ENCODE results near the gene SGF29. TPM values are rescaled to one million over a fixed set of nuclear protein-coding genes. Genes with fewer than 3 reads are reported as not detected.
A peak's percentile ranks its signal among the peaks of the same experiment; 100 is the strongest.

Gene SGF29
- total and polyA plus RNA-seq, 2 of the 4 experiments (the other 2 are of a cell fraction), result 4.3 to 7.7 TPM

GRCh38 chr16:28554634-28555423 is 1.1 kb downstream of the SGF29 start:
- H2AK9ac ChIP-seq (replicated peaks; ENCODE audit: low read depth, low read length, poor library complexity), result peak overlapping the region; percentile 43
- H3K79me1 ChIP-seq (ENCODE audit: low read depth in 1 of 2, low read length in 2 of 2), result peaks cover 15 to 18% of the 10 kb centered on the region in 2 experiments
- peak overlapping the region; percentile 70 for H2AK5ac ChIP-seq (ENCODE audit: low read depth, low read length)
- peak overlapping the region; percentile 66 for H3K9ac ChIP-seq (ENCODE audit: low read depth, low read length)
- H3K4me2 ChIP-seq (ENCODE audit: low read depth, low read length), result peak overlapping the region; percentile 78
- no peaks in the 10 kb centered on the region for H3K27me3 ChIP-seq (ENCODE audit: control insufficient read depth, insufficient read depth, low read length)
- peak overlapping the region; percentile 72 for H2AFZ ChIP-seq (replicated peaks; ENCODE audit: low read length, poor library complexity)
- H3K14ac ChIP-seq (replicated peaks; ENCODE audit: low read depth, low read length), result peak overlapping the region; percentile 67
- H3K9me1 ChIP-seq (ENCODE audit: insufficient read depth, low read length), result peaks cover 4% of the 10 kb centered on the region
- TF ChIP-seq, protein P1, sequence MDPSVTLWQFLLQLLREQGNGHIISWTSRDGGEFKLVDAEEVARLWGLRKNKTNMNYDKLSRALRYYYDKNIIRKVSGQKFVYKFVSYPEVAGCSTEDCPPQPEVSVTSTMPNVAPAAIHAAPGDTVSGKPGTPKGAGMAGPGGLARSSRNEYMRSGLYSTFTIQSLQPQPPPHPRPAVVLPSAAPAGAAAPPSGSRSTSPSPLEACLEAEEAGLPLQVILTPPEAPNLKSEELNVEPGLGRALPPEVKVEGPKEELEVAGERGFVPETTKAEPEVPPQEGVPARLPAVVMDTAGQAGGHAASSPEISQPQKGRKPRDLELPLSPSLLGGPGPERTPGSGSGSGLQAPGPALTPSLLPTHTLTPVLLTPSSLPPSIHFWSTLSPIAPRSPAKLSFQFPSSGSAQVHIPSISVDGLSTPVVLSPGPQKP (IDR thresholded peaks at IDR 0.05; ENCODE audit: borderline replicate concordance, low read depth, low read length), result no peak
- no peak for TF ChIP-seq RCOR1 (IDR thresholded peaks at IDR 0.05; ENCODE audit: insufficient replicate concordance, low read length)
- TF ChIP-seq, protein P2, sequence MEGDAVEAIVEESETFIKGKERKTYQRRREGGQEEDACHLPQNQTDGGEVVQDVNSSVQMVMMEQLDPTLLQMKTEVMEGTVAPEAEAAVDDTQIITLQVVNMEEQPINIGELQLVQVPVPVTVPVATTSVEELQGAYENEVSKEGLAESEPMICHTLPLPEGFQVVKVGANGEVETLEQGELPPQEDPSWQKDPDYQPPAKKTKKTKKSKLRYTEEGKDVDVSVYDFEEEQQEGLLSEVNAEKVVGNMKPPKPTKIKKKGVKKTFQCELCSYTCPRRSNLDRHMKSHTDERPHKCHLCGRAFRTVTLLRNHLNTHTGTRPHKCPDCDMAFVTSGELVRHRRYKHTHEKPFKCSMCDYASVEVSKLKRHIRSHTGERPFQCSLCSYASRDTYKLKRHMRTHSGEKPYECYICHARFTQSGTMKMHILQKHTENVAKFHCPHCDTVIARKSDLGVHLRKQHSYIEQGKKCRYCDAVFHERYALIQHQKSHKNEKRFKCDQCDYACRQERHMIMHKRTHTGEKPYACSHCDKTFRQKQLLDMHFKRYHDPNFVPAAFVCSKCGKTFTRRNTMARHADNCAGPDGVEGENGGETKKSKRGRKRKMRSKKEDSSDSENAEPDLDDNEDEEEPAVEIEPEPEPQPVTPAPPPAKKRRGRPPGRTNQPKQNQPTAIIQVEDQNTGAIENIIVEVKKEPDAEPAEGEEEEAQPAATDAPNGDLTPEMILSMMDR (conservative IDR thresholded peaks at IDR 0.05; ENCODE audit: low read depth, low read length), result no peak
- no peak for TF ChIP-seq RFX5 (IDR thresholded peaks at IDR 0.05; ENCODE audit: low read depth, low read length)
- no peak for TF ChIP-seq BHLHE40 (IDR thresholded peaks at IDR 0.05; ENCODE audit: low read depth, low read length)
- TF ChIP-seq CHD1 (IDR thresholded peaks at IDR 0.05; ENCODE audit: low read depth, low read length), result no peak
- TF ChIP-seq MXI1 (IDR thresholded peaks at IDR 0.05; ENCODE audit: borderline replicate concordance, low read depth, low read length), result no peak
- no peak for TF ChIP-seq MAZ (IDR thresholded peaks at IDR 0.05; ENCODE audit: borderline replicate concordance, low read depth, low read length)
- TF ChIP-seq MAFK (IDR thresholded peaks at IDR 0.05; ENCODE audit: low read depth, low read length), result no peak
- no peak for TF ChIP-seq SMC3 (IDR thresholded peaks at IDR 0.05; ENCODE audit: low read depth, low read length)
- no peak for TF ChIP-seq FOS (IDR thresholded peaks at IDR 0.05; ENCODE audit: low read depth, low read length)
- no peak for TF ChIP-seq NFE2L2 (IDR thresholded peaks at IDR 0.05; ENCODE audit: low read depth, low read length)
- no peak for TF ChIP-seq RAD21 (IDR thresholded peaks at IDR 0.05; ENCODE audit: low read length)
- no peak for TF ChIP-seq POLR2A (IDR thresholded peaks at IDR 0.05; ENCODE audit: low read depth, low read length)
- intact Hi-C loops (cut with micrococcal nuclease) (no loop called here), dilution Hi-C loops (cut with HindIII; ENCODE audit: low sequenced_read_pairs, unreplicated experiment) (no loop called here), in situ Hi-C loops (cut with MboI; ENCODE audit: low sequenced_read_pairs) (no loop called here)
- H3K56ac ChIP-seq (ENCODE audit: extremely low read depth, insufficient read depth, low read length), result no peak overlapping the region
- H4K8ac ChIP-seq (ENCODE audit: low read depth in 2 of 2, low read length in 2 of 2), result peak overlapping the region; percentile 83 to 88
- 78% methylated on average over 6 of the region's 15 CpGs; no CpG with 5 or more reads in 1 of the 2 experiments for WGBS, 2 experiments (ENCODE audit: extremely low coverage in 2 of 2, insufficient read length in 1 of 2)
- no TSS peak for BruUV-seq (replicated peaks)
- no peak overlapping the region for H2BK20ac ChIP-seq (ENCODE audit: low read depth, low read length)
- H2BK120ac ChIP-seq (ENCODE audit: low read depth, low read length), result no peak overlapping the region
- H3K4me1 ChIP-seq (ENCODE audit: control insufficient read depth, insufficient read depth, low read length), result peaks cover 5% of the 10 kb centered on the region; the same call in 1 of the 2 replicates
- H3K23ac ChIP-seq (ENCODE audit: low read depth, low read length), result peak overlapping the region; percentile 80
- H3K27ac ChIP-seq (ENCODE audit: insufficient read depth, low read length), result 0 out of 2 replicates have a peak overlapping the region, but pooled peaks have one; percentile 5
- no peaks in the 10 kb centered on the region for H3K9me3 ChIP-seq (ENCODE audit: control insufficient read depth, insufficient read depth, low read length)
- peak overlapping the region; percentile 43; the same call in 1 of the 2 replicates for H4K91ac ChIP-seq (ENCODE audit: insufficient read depth, low read depth, low read length)
- H2BK5ac ChIP-seq (ENCODE audit: low read depth, low read length, poor library complexity, severe bottlenecking), result no peak overlapping the region
- peak overlapping the region; percentile 66 for H3K4ac ChIP-seq (ENCODE audit: low read depth, low read length)
- peaks cover 3% of the 10 kb centered on the region; the same call in 1 of the 2 replicates for H4K20me1 ChIP-seq (ENCODE audit: insufficient read depth, low read length)
- peak overlapping the region; percentile 53 for H3K4me3 ChIP-seq (ENCODE audit: insufficient read depth, low read depth, low read length)
- no peak overlapping the region for H2BK15ac ChIP-seq (ENCODE audit: low read depth, low read length)
- POLR2A ChIA-PET (ENCODE audit: unreplicated experiment), result no interaction called here
- CTCF ChIA-PET, result interaction anchor here (1.2 to 1.3 kb wide), 3 partner anchors 14 to 277 kb away, joined by 3 read pairs; partner anchors contain the start of gene NUPR1
- H3K36me3 ChIP-seq (ENCODE audit: control insufficient read depth, insufficient read depth, low read length), result peaks cover 2% of the 10 kb centered on the region; the same call in 1 of the 2 replicates
- H3K18ac ChIP-seq (ENCODE audit: low read depth, low read length), result no peak overlapping the region
- peak overlapping the region; percentile 73 for H4K5ac ChIP-seq (ENCODE audit: low read depth, low read length)
- DNase-seq (no peak), ATAC-seq (ENCODE audit: low read depth) (no peak)

Data from IMR-90 (cell line).